K562 (cell line): ENCODE results near the gene ATP6V0E1. TPM values are rescaled to one million over a fixed set of nuclear protein-coding genes. Genes with fewer than 3 reads are reported as not detected.
A peak's percentile ranks its signal among the peaks of the same experiment; 100 is the strongest.

Source experiments
- DPF2 ChIP-seq: fragments of 450-650 bp; IDR thresholded peaks from 2 replicates; pipeline ENCODE4 v1.6.1; 2016
- ERF ChIP-seq: fragments of 450-650 bp; formaldehyde crosslinking; IDR thresholded peaks from 2 replicates; pipeline ENCODE4 v1.4.0; 2020; ENCODE audit warnings: mild to moderate bottlenecking, mixed read lengths
- HDAC2 ChIP-seq: fragments of 450-650 bp; IDR thresholded peaks from 2 replicates; pipeline ENCODE4 v1.6.1; 2016; ENCODE audit warnings: mild to moderate bottlenecking
- KDM5B ChIP-seq: fragments of 200-600 bp; sonication (generic); IDR thresholded peaks from 2 replicates; pipeline ENCODE4 v1.6.1; 2012; ENCODE audit warnings: low read depth, mild to moderate bottlenecking, moderate library complexity, low read length, control low read depth, inconsistent platforms; ENCODE audit not compliant: insufficient replicate concordance
- MTF1 ChIP-seq: fragments of 250-450 bp; sonication (Bioruptor Pico); IDR thresholded peaks from 2 replicates; pipeline ENCODE4 v1.9.0; 2021; ENCODE audit warnings: moderate library complexity, mild to moderate bottlenecking, inconsistent platforms, borderline replicate concordance
- PTRF ChIP-seq: fragments of 450-650 bp; IDR thresholded peaks from 2 replicates; pipeline ENCODE4 v1.6.1; 2016; ENCODE audit warnings: mild to moderate bottlenecking, missing genetic modification characterization, missing compliant biosample characterization
- SAFB ChIP-seq: fragments of 200-400 bp; formaldehyde crosslinking; IDR thresholded peaks from 2 replicates; pipeline ENCODE4 v1.6.1; 2017; ENCODE audit warnings: low read depth, low read length, borderline replicate concordance
- SMARCA5 ChIP-seq: fragments of 450-650 bp; IDR thresholded peaks from 2 replicates; pipeline ENCODE4 v1.6.1; 2016
- SRSF9 ChIP-seq: fragments of 200-400 bp; formaldehyde crosslinking; IDR thresholded peaks from 2 replicates; pipeline ENCODE4 v1.6.1; 2017; ENCODE audit warnings: low read depth, low read length, borderline replicate concordance
- polyA plus RNA-seq, 8 experiments: library from polyadenylated mRNA; depleted of rRNA in 4 of 8; stranded (reverse) in 5 of 8; unstranded in 3 of 8; fragments of >200 nt; fragmentation: Nextera tagmentation in 2 of 8; fragmentation: Illumina TruSeq in 1 of 8; extraction: Ambion mirVana in 2 of 8; extraction: Trizol in 1 of 8; gene quantifications; 2 replicates each; pipeline versions ENCODE4 v1.2.1 to v1.2.3, GENCODE V29; 2011 to 2014; ENCODE audit warnings: inconsistent platforms in 1 of 8, missing spikeins in 1 of 8
- total RNA-seq, 7 experiments: library from RNA; depleted of rRNA in 6 of 7; stranded (reverse); fragments of >200 nt in 6 of 7; fragmentation: Illumina TruSeq in 2 of 7; extraction: Trizol in 2 of 7; gene quantifications; 2 replicates each; pipeline versions ENCODE4 v1.2.1 to v1.2.3, GENCODE V29; 2011 to 2021; ENCODE audit warnings: low replicate concordance in 1 of 7
- TF ChIP-seq, protein P1 (sequence below): sonication (generic); formaldehyde crosslinking; IDR thresholded peaks from 2 replicates; pipeline ENCODE4 v1.8.1; 2022; ENCODE audit warnings: missing genetic modification reagents
- TF ChIP-seq, protein P2 (sequence below), 2 experiments: fragments of 450-650 bp in 1 of 2; sonication (generic) in 1 of 2; formaldehyde crosslinking in 1 of 2; IDR thresholded peaks; 2 replicates each; pipeline versions ENCODE4 v1.7.1 to v1.9.0; 2016 to 2022; ENCODE audit warnings: inconsistent platforms in 1 of 2, mild to moderate bottlenecking in 1 of 2, missing genetic modification reagents in 1 of 2

The ATP6V0E1 gene
- total and polyA plus RNA-seq, 9 of the 15 experiments (the other 6 are each of a cell fraction or from before 2014, with no cell fraction given) = 63.8 to 395 (median 112) TPM

DNA sequence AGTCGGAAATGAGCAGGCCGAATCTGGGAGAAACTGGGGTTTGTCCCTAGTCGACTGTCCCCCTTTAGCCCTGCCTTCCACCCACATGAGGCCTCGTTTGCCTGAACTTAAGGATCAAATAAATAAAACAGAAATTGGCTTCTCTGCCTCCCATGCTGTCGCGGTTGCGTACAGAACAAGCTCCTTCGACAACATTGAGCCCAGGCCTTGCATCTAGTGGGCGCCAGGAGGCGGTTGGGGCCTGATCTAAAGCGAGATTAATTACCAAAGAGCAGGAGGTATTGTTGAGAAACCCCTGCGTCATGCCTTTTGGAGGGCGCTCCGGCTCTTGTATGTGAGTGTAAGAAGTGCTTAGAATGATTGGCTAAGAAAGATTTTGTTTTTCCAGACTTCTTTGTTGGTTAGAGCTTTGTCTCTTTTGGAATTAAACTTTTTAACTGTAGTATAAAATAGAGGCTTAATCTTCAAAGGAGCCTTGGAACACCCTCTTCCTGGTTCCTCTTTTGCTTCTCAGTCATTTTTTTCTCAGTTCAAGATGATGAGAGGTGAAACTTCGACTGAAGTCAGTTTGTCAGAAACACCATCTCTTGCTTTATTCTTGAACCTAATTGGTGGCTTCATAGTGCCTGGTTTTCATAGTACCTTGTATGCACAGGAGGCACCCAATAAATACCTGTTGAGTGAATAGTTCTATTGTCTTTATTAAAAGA, 828 bp downstream of the ATP6V0E1 start (continued):
- TF ChIP-seq KDM5B (no peak), ERF (CRISPR knock-in tag) (no peak), SRSF9 (no peak), SAFB (no peak), DPF2 (peak; percentile 69), HDAC2 (no peak), MTF1 (CRISPR knock-in tag) (no peak), SMARCA5 (no peak), PTRF (no peak)
- TF ChIP-seq, protein P1, sequence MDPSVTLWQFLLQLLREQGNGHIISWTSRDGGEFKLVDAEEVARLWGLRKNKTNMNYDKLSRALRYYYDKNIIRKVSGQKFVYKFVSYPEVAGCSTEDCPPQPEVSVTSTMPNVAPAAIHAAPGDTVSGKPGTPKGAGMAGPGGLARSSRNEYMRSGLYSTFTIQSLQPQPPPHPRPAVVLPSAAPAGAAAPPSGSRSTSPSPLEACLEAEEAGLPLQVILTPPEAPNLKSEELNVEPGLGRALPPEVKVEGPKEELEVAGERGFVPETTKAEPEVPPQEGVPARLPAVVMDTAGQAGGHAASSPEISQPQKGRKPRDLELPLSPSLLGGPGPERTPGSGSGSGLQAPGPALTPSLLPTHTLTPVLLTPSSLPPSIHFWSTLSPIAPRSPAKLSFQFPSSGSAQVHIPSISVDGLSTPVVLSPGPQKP = no peak
- TF ChIP-seq, protein P2, sequence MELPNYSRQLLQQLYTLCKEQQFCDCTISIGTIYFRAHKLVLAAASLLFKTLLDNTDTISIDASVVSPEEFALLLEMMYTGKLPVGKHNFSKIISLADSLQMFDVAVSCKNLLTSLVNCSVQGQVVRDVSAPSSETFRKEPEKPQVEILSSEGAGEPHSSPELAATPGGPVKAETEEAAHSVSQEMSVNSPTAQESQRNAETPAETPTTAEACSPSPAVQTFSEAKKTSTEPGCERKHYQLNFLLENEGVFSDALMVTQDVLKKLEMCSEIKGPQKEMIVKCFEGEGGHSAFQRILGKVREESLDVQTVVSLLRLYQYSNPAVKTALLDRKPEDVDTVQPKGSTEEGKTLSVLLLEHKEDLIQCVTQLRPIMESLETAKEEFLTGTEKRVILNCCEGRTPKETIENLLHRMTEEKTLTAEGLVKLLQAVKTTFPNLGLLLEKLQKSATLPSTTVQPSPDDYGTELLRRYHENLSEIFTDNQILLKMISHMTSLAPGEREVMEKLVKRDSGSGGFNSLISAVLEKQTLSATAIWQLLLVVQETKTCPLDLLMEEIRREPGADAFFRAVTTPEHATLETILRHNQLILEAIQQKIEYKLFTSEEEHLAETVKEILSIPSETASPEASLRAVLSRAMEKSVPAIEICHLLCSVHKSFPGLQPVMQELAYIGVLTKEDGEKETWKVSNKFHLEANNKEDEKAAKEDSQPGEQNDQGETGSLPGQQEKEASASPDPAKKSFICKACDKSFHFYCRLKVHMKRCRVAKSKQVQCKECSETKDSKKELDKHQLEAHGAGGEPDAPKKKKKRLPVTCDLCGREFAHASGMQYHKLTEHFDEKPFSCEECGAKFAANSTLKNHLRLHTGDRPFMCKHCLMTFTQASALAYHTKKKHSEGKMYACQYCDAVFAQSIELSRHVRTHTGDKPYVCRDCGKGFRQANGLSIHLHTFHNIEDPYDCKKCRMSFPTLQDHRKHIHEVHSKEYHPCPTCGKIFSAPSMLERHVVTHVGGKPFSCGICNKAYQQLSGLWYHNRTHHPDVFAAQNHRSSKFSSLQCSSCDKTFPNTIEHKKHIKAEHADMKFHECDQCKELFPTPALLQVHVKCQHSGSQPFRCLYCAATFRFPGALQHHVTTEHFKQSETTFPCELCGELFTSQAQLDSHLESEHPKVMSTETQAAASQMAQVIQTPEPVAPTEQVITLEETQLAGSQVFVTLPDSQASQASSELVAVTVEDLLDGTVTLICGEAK (IDR thresholded peaks at IDR 0.05) = no peak
- TF ChIP-seq, protein P2 (CRISPR knock-in tag; IDR thresholded peaks at IDR 0.05) = no peak
